ENCODE results near the gene THOC6. TPM values are rescaled to one million over a fixed set of nuclear protein-coding genes. Genes with fewer than 3 reads are reported as not detected.

THOC6 gene
- polyA plus RNA-seq, 1 experiment = 20.5 TPM

DNA sequence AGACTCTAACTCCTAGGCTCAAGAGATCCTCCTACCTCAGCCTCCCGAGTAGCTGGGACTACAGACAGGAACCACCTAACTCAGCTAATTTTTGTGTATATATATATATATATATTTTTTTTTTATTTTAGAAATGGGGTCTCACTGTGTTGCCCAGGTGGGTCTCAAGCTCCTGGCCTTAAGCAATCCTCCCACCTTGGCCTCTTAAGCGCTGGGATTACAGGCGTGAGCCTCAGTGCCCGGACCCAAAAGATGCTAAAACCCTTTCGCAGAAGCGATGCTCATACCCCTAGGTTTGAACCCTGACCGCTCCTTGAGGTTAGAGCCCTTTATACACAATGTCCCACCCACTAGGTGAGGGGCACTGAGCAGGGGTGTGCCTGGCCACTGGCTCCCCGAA lies 13.3 kb upstream of the THOC6 start:
- Histone ChIP-seq H3K27me3 (ENCODE audit: control insufficient read depth, insufficient read depth, low read length) (peaks cover 5% of the 10 kb centered on the region), H3K36me3 (ENCODE audit: control insufficient read depth, insufficient read depth, low read length) (no peaks in the 10 kb centered on the region), H3K4me3 (ENCODE audit: low read depth, low read length) (no peak overlapping the region)
- TF ChIP-seq, protein P1, sequence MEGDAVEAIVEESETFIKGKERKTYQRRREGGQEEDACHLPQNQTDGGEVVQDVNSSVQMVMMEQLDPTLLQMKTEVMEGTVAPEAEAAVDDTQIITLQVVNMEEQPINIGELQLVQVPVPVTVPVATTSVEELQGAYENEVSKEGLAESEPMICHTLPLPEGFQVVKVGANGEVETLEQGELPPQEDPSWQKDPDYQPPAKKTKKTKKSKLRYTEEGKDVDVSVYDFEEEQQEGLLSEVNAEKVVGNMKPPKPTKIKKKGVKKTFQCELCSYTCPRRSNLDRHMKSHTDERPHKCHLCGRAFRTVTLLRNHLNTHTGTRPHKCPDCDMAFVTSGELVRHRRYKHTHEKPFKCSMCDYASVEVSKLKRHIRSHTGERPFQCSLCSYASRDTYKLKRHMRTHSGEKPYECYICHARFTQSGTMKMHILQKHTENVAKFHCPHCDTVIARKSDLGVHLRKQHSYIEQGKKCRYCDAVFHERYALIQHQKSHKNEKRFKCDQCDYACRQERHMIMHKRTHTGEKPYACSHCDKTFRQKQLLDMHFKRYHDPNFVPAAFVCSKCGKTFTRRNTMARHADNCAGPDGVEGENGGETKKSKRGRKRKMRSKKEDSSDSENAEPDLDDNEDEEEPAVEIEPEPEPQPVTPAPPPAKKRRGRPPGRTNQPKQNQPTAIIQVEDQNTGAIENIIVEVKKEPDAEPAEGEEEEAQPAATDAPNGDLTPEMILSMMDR (IDR thresholded peaks at IDR 0.05; ENCODE audit: insufficient read depth, low read depth, low read length) = no peak
- ChIA-PET POLR2A (no interaction called here), CTCF (interaction anchor here (0.6 to 3.2 kb wide), 6 partner anchors 8 to 670 kb away, joined by 3 to 15 read pairs (median 5); partner anchors contain the start of gene TNFRSF12A)
- DNase-seq (ENCODE audit: low read depth) = no peak

DNA sequence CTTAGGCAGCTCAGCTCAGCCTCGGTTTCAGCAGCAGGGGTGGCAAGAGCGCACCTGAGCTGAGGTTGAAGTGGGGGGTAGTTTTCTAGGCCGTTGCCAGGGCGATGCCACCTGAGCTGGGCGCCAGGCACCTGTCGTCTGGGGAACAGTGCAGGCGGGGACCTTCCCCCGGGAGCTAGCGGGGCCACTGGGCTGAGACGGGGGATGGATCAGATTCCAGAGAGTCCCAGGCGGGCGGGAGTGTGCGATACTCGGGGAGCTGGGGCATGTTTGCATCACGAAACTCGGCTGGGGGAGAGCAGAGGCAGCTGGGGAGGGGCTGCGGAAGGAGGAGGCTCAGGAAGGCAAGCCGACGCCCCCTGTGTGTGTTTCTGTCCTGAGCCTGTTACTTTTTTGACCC lies 11.6 kb upstream of the THOC6 start:
- TF ChIP-seq, protein P1 (IDR thresholded peaks at IDR 0.05; ENCODE audit: insufficient read depth, low read depth, low read length) = no peak
- ChIA-PET POLR2A (no interaction called here), CTCF (interaction anchor here (0.7 to 3.2 kb wide), 5 partner anchors 9 to 19 kb away, joined by 3 to 15 read pairs (median 6); partner anchors contain the start of genes HCFC1R1, THOC6 and TNFRSF12A)
- Histone ChIP-seq H3K4me3 (ENCODE audit: low read depth, low read length) (no peak overlapping the region), H3K27me3 (ENCODE audit: control insufficient read depth, insufficient read depth, low read length) (peaks cover 5% of the 10 kb centered on the region), H3K36me3 (ENCODE audit: control insufficient read depth, insufficient read depth, low read length) (no peaks in the 10 kb centered on the region)
- DNase-seq (ENCODE audit: low read depth) = no peak

DNA sequence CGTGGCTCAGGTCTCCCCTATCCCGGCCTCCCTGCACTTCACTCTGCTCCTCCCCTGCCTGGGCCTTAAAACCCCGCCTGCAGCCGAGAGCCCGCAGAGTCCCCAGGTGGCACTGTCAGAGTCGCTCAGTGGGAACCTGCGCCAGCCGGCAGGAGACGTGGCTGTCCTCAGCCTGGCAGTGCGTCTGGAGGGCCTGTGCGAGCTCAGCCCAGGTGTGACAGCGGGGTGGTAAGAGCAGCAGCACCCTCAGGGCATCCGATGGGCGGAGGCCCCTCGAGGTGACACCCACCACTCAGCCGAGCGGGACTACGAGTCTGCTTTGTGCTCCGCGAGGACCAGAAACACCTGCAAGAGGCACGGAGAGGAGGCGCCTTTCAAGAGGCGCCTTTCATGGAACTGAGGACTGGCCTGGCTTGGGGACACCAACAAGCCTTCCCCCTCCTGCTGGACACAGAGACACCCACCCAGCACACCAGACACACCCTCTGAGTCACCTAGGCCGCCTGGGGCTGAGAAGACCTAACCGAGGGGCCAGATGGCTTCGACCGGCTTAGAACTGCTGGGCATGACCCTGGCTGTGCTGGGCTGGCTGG lies 10.9 kb upstream of the THOC6 start, which contains the start of gene CLDN9:
TSS of gene CLDN9 (plus strand) at position 96 of the 593 bp plus-strand sequence. CDS start at position 536, 440 bp downstream.
- no peak within 1 kb of the TSS for H3K4me3 ChIP-seq (ENCODE audit: low read depth, low read length)
- no peaks in the 10 kb centered on the region for H3K36me3 ChIP-seq (ENCODE audit: control insufficient read depth, insufficient read depth, low read length)
- H3K27me3 ChIP-seq (ENCODE audit: control insufficient read depth, insufficient read depth, low read length) = peaks cover 5% of the 10 kb centered on the region
- CTCF ChIA-PET = interaction anchor here (1.3 to 1.9 kb wide), 2 partner anchors 11 to 15 kb away, joined by 3 to 6 read pairs; partner anchors contain the start of genes HCFC1R1 and THOC6
- POLR2A ChIA-PET = no interaction called here
- no peak for DNase-seq (ENCODE audit: low read depth)
- TF ChIP-seq, protein P1 (IDR thresholded peaks at IDR 0.05; ENCODE audit: insufficient read depth, low read depth, low read length) = no peak

DNA sequence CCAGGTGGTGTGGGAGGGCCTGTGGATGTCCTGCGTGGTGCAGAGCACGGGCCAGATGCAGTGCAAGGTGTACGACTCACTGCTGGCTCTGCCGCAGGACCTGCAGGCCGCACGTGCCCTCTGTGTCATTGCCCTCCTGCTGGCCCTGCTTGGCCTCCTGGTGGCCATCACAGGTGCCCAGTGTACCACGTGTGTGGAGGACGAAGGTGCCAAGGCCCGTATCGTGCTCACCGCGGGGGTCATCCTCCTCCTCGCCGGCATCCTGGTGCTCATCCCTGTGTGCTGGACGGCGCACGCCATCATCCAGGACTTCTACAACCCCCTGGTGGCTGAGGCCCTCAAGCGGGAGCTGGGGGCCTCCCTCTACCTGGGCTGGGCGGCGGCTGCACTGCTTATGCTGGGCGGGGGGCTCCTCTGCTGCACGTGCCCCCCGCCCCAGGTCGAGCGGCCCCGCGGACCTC lies 10.3 kb upstream of the THOC6 start:
- POLR2A ChIA-PET = no interaction called here
- TF ChIP-seq, protein P1 (IDR thresholded peaks at IDR 0.05; ENCODE audit: insufficient read depth, low read depth, low read length) = no peak
- H3K36me3 ChIP-seq (ENCODE audit: control insufficient read depth, insufficient read depth, low read length) = no peaks in the 10 kb centered on the region
- H3K27me3 ChIP-seq (ENCODE audit: control insufficient read depth, insufficient read depth, low read length) = peaks cover 5% of the 10 kb centered on the region
- DNase-seq (ENCODE audit: low read depth) = no peak
- CTCF ChIA-PET = interaction anchor here (0.9 to 1.9 kb wide), 4 partner anchors 10 to 18 kb away, joined by 3 to 6 read pairs (median 3); no protein-coding TSS in a partner anchor
- no peak overlapping the region for H3K4me3 ChIP-seq (ENCODE audit: low read depth, low read length)

DNA sequence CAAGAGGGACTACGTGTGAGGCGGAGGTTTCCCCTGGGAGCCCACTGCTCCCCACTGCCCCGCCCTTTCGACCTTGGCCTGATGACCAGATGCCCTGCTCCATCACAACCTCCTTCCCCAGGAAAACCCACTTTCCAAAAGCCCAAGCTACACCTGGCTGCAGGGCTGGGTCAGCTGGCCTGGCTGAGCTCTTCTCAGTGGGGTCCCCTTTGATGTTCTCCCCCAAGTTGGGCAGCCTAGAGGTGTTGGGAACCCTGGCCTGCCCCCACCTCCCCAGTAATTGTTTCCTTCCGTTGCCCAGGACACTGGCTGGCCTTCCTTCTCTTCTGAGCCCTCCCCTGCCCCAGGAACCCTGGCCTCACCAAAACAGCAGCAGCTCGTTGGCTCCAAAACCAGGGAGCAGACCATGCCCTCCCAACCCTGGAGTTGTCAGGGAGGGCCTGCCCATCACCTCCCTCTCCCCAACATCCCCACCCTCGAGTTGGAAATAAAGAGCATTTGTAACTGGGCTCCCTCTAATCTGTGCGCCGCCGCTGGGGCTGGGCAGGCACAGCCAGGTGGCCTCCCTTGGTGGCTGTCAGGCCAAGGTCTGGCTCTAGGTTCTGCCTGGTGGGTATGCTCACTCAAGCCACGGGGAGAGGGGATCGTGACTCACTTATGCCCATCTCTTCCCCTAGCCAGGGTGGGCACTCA lies 9.7 kb upstream of the THOC6 start:
- DNase-seq (ENCODE audit: low read depth) = no peak
- POLR2A ChIA-PET = no interaction called here
- Histone ChIP-seq H3K36me3 (ENCODE audit: control insufficient read depth, insufficient read depth, low read length) (no peaks in the 10 kb centered on the region), H3K27me3 (ENCODE audit: control insufficient read depth, insufficient read depth, low read length) (peaks cover 5% of the 10 kb centered on the region), H3K4me3 (ENCODE audit: low read depth, low read length) (no peak overlapping the region)
- TF ChIP-seq, protein P1 (IDR thresholded peaks at IDR 0.05; ENCODE audit: insufficient read depth, low read depth, low read length) = no peak
- CTCF ChIA-PET = interaction anchor here (0.7 to 1.9 kb wide), 6 partner anchors 9 to 25 kb away, joined by 3 to 6 read pairs (median 3); no protein-coding TSS in a partner anchor

Data from BJ (cell line).